NCI-H2196 (cell line): Measurements from ENCODE around the gene DNAL4.

Source experiments
- DNase-seq: peaks from one replicate; lab custom pipeline; 2025; ENCODE audit not compliant: unreplicated experiment; lab: John Stamatoyannopoulos, UW

DNAL4 gene

GRCh38 chr22:38760477-38761201 lies 33.3 kb downstream of the DNAL4 start:
- no peak for DNase-seq

- no peak for DNase-seq
These were observed 34.9 kb downstream of the DNAL4 start for GRCh38 chr22:38759005-38759404.

- DNase-seq: no peak
These were observed 35.5 kb downstream of the DNAL4 start for GRCh38 chr22:38758276-38758945.

- no peak for DNase-seq
These were observed 36.5 kb downstream of the DNAL4 start for GRCh38 chr22:38757464-38757757.

- no peak for DNase-seq
These were observed 37.1 kb downstream of the DNAL4 start for GRCh38 chr22:38756711-38757463.

GRCh38 chr22:38755911-38756532 lies 37.9 kb downstream of the DNAL4 start, which contains the start of gene SUN2:
TSS of gene SUN2 (minus strand) at chr22:38755998. CDS start at chr22:38752628, 3,370 bp downstream.
- peak; percentile 64 for DNase-seq

- DNase-seq: peak; percentile 66
These were observed 38.6 kb downstream of the DNAL4 start for GRCh38 chr22:38755155-38755910.

GRCh38 chr22:38754751-38755154 lies 39.2 kb downstream of the DNAL4 start:
- DNase-seq: no peak

GRCh38 chr22:38753948-38754750 lies 39.8 kb downstream of the DNAL4 start:
- peak; percentile 55 for DNase-seq

GRCh38 chr22:38751422-38752346 lies 42.3 kb downstream of the DNAL4 start:
- peak; percentile 79 for DNase-seq

- DNase-seq: no peak
These were observed 42.9 kb downstream of the DNAL4 start for GRCh38 chr22:38751066-38751421.

- no peak for DNase-seq
These were observed 43.3 kb downstream of the DNAL4 start for GRCh38 chr22:38750638-38751037.

GRCh38 chr22:38750104-38750503 lies 43.8 kb downstream of the DNAL4 start:
- no peak for DNase-seq

- DNase-seq: no peak
These were observed 45.3 kb downstream of the DNAL4 start for GRCh38 chr22:38748487-38749136.

GRCh38 chr22:38745676-38746460 lies 48.1 kb downstream of the DNAL4 start:
- peak; percentile 47 for DNase-seq

GRCh38 chr22:38744981-38745380 lies 49.0 kb downstream of the DNAL4 start:
- DNase-seq: no peak

GRCh38 chr22:38742176-38742942 lies 51.6 kb downstream of the DNAL4 start:
- DNase-seq: no peak
